GM23338 (cell line): ENCODE data around the gene SUCLG2. TPM values are rescaled to one million over a fixed set of nuclear protein-coding genes. Genes with fewer than 3 reads are reported as not detected.

Source experiments
- ATAC-seq: fragments of 200-7000 bp; cut with Tn5 transposase; 3 replicates; pipeline ENCODE4 v1.9.1; 2020
- DNase-seq: peaks from one replicate; pipeline ENCODE4 v3.0.0-alpha.2; 2015; ENCODE audit warnings: low spot score
- H2AFZ ChIP-seq: fragments of 200-600 bp; sonication (generic); 2 replicates; pipeline ENCODE4 v1.8.0; 2016; ENCODE audit warnings: antibody characterized with exemption, mild to moderate bottlenecking, moderate library complexity
- H3F3A ChIP-seq: fragments of 200-600 bp; sonication (generic); replicated peaks from 2 replicates; pipeline ENCODE4 v1.8.0; 2017; ENCODE audit warnings: antibody characterized with exemption, mixed run types, low read depth
- H3K27ac ChIP-seq: fragments of 200-600 bp; sonication (generic); 2 replicates; pipeline ENCODE4 v1.6.1; 2016; ENCODE audit warnings: low read depth
- H3K27me3 ChIP-seq: fragments of 200-600 bp; sonication (generic); 2 replicates; pipeline ENCODE4 v1.8.0; 2016; ENCODE audit warnings: mild to moderate bottlenecking, mixed run types, moderate library complexity; ENCODE audit not compliant: insufficient read depth
- H3K36me3 ChIP-seq: fragments of 200-600 bp; sonication (generic); 2 replicates; pipeline ENCODE4 v1.8.0; 2016; ENCODE audit warnings: mild to moderate bottlenecking; ENCODE audit not compliant: insufficient read depth
- H3K4me1 ChIP-seq: fragments of 200-600 bp; sonication (generic); 2 replicates; pipeline ENCODE4 v1.8.0; 2016; ENCODE audit warnings: mild to moderate bottlenecking, moderate library complexity; ENCODE audit not compliant: insufficient read depth
- H3K4me2 ChIP-seq: fragments of 200-600 bp; sonication (generic); 2 replicates; pipeline ENCODE4 v1.7.1; 2017; ENCODE audit warnings: mixed run types
- H3K4me3 ChIP-seq: fragments of 200-600 bp; sonication (generic); 2 replicates; pipeline ENCODE4 v1.6.1; 2016; ENCODE audit warnings: mixed run types
- H3K79me2 ChIP-seq: fragments of 200-600 bp; sonication (generic); replicated peaks from 2 replicates; pipeline ENCODE4 v1.8.0; 2017; ENCODE audit warnings: mild to moderate bottlenecking; ENCODE audit not compliant: insufficient read depth
- H3K9me2 ChIP-seq: fragments of 200-600 bp; sonication (generic); 2 replicates; pipeline ENCODE4 v1.8.0; 2017; ENCODE audit not compliant: insufficient read depth
- H4K20me1 ChIP-seq: fragments of 200-600 bp; sonication (generic); replicated peaks from 2 replicates; pipeline ENCODE4 v1.8.0; 2017; ENCODE audit warnings: mild to moderate bottlenecking; ENCODE audit not compliant: insufficient read depth
- H3K27ac Mint-ChIP-seq: 2 replicates; pipeline ENCODE4 v1.8.0; 2020; ENCODE audit warnings: inconsistent platforms, mild to moderate bottlenecking, moderate library complexity, mixed read lengths
- H3K27me3 Mint-ChIP-seq: 3 replicates; pipeline ENCODE4 v1.8.0; 2022; ENCODE audit warnings: low read depth, mild to moderate bottlenecking, moderate library complexity, mixed read lengths, inconsistent platforms; ENCODE audit not compliant: insufficient read depth, poor library complexity
- H3K36me3 Mint-ChIP-seq: 3 replicates; pipeline ENCODE4 v1.8.0; 2021; ENCODE audit warnings: low read depth, mild to moderate bottlenecking, inconsistent platforms, moderate library complexity, mixed read lengths
- H3K4me1 Mint-ChIP-seq: 3 replicates; pipeline ENCODE4 v1.8.0; 2020; ENCODE audit warnings: mild to moderate bottlenecking, inconsistent platforms, mixed read lengths
- H3K4me3 Mint-ChIP-seq: 3 replicates; pipeline ENCODE4 v1.8.0; 2021; ENCODE audit warnings: moderate library complexity, mild to moderate bottlenecking, inconsistent platforms, mixed read lengths
- H3K9me3 Mint-ChIP-seq: 3 replicates; pipeline ENCODE4 v1.8.0; 2020; ENCODE audit warnings: moderate library complexity, mild to moderate bottlenecking, inconsistent platforms, mixed read lengths
- CREB1 ChIP-seq: fragments of 250-450 bp; sonication (Bioruptor Pico); IDR thresholded peaks from 2 replicates; pipeline ENCODE4 v1.5.0; 2020; ENCODE audit warnings: low read depth, mild to moderate bottlenecking, moderate library complexity
- CTCF ChIP-seq, 2 experiments: fragments of 200-600 bp in 1 of 2; sonication (generic) in 1 of 2; conservative IDR thresholded peaks; 2 replicates each; pipeline versions ENCODE4 v1.5.1 to v1.6.1; 2016 to 2017; ENCODE audit warnings: antibody characterized with exemption in 2 of 2, low read depth in 2 of 2, mild to moderate bottlenecking in 2 of 2, moderate library complexity in 1 of 2
- ETS1 ChIP-seq: IDR thresholded peaks from 2 replicates; pipeline ENCODE4 v1.6.1; 2016; ENCODE audit warnings: antibody characterized with exemption
- EZH2 ChIP-seq: fragments of 200-600 bp; sonication (generic); IDR thresholded peaks from one replicate; pipeline ENCODE4 v1.8.0; 2017; ENCODE audit warnings: antibody characterized with exemption, mild to moderate bottlenecking, low read depth; ENCODE audit not compliant: unreplicated experiment
- EZH2phosphoT487 ChIP-seq: fragments of 200-600 bp; sonication (generic); IDR thresholded peaks from one replicate; pipeline ENCODE4 v1.8.1; 2018; ENCODE audit warnings: antibody characterized with exemption; ENCODE audit not compliant: unreplicated experiment
- JUNB ChIP-seq: IDR thresholded peaks from one replicate; pipeline ENCODE4 v1.6.1; 2016; ENCODE audit warnings: antibody characterized with exemption; ENCODE audit not compliant: unreplicated experiment
- NANOG ChIP-seq: IDR thresholded peaks from 2 replicates; pipeline ENCODE4 v1.6.1; 2016; ENCODE audit warnings: antibody characterized with exemption, borderline replicate concordance
- POLR2AphosphoS5 ChIP-seq: IDR thresholded peaks from 2 replicates; pipeline ENCODE4 v1.6.1; 2016; ENCODE audit warnings: antibody characterized with exemption, low read depth
- REST ChIP-seq: IDR thresholded peaks from one replicate; pipeline ENCODE4 v1.6.1; 2018; ENCODE audit warnings: antibody characterized with exemption; ENCODE audit not compliant: unreplicated experiment
- STAT1 ChIP-seq: IDR thresholded peaks from one replicate; pipeline ENCODE4 v1.6.1; 2016; ENCODE audit warnings: antibody characterized with exemption; ENCODE audit not compliant: unreplicated experiment
- ZNF114 ChIP-seq: fragments of 250-450 bp; sonication (Bioruptor Pico); IDR thresholded peaks from 2 replicates; pipeline ENCODE4 v1.5.0; 2020; ENCODE audit warnings: mild to moderate bottlenecking, moderate library complexity
- ZNF331 ChIP-seq: fragments of 250-450 bp; sonication (Bioruptor Pico); IDR thresholded peaks from 2 replicates; pipeline ENCODE4 v1.5.0; 2020; ENCODE audit warnings: low read depth, mild to moderate bottlenecking, moderate library complexity
- ZNF462 ChIP-seq: fragments of 250-450 bp; sonication (Bioruptor Pico); IDR thresholded peaks from 2 replicates; pipeline ENCODE4 v1.5.0; 2020; ENCODE audit warnings: mild to moderate bottlenecking, moderate library complexity
- polyA plus RNA-seq: library from polyadenylated mRNA; unstranded; fragments of >200 nt; fragmentation: Nextera tagmentation; extraction: Ambion mirVana; gene quantifications from 2 replicates; pipeline ENCODE4 v1.2.1, GENCODE V29; 2016
- total RNA-seq: library from RNA; depleted of rRNA; stranded (reverse); fragments of >200 nt; shearing (Covaris generic); gene quantifications from 2 replicates; pipeline ENCODE4 v1.2.3, GENCODE V29; 2014

SUCLG2 gene
- total and polyA plus RNA-seq, 2 experiments from 2014 or later: 29.3 to 39.0 TPM

GRCh38 chr3:67650084-67650483, 4.3 kb downstream of the SUCLG2 start:
- no peaks in the 10 kb centered on the region for H3K36me3 ChIP-seq

More at GRCh38 chr3:67650084-67650483, 4.3 kb downstream of the SUCLG2 start:
- no peaks in the 10 kb centered on the region for H3F3A ChIP-seq
- no peaks in the 10 kb centered on the region for H3K27me3 ChIP-seq
- no peak overlapping the region for H3K27ac Mint-ChIP-seq
- peaks cover 2% of the 10 kb centered on the region for H3K27me3 Mint-ChIP-seq
- H3K4me1 Mint-ChIP-seq: peaks cover 21% of the 10 kb centered on the region
- no peak overlapping the region for H3K4me3 ChIP-seq
- no peak overlapping the region for H3K4me2 ChIP-seq
- no peak overlapping the region for H2AFZ ChIP-seq
- no peaks in the 10 kb centered on the region for H3K9me2 ChIP-seq
- peaks cover 14% of the 10 kb centered on the region for H3K4me1 ChIP-seq
- DNase-seq: no peak
- H3K79me2 ChIP-seq: peaks cover 26% of the 10 kb centered on the region
- peaks cover 16% of the 10 kb centered on the region for H3K36me3 Mint-ChIP-seq
- no peak overlapping the region for H3K4me3 Mint-ChIP-seq
- no peak overlapping the region for H3K27ac ChIP-seq
- no peaks in the 10 kb centered on the region for H4K20me1 ChIP-seq
- no peak for ATAC-seq
- H3K9me3 Mint-ChIP-seq: no peaks in the 10 kb centered on the region
- TF ChIP-seq EZH2phosphoT487 (no peak), STAT1 (no peak), POLR2AphosphoS5 (no peak), CREB1 (CRISPR knock-in tag) (no peak), JUNB (no peak), CTCF (conservative IDR thresholded peaks at IDR 0.05; ENCODE audit: low read depth in 2 of 2) (no peak), REST (no peak), ZNF462 (no peak), EZH2 (no peak), ZNF331 (CRISPR knock-in tag) (no peak), ZNF114 (CRISPR knock-in tag) (no peak), NANOG (no peak), ETS1 (no peak)
